Peyer's patch (tissue), 4 donors: ENCODE measurements around the gene HES5.

ENCODE experiments used
- CTCF ChIP-seq, 6 experiments: fragments of 450-650 bp in 4 of 6; fragments of 200-600 bp in 2 of 6; sonication (generic) in 1 of 6; IDR thresholded peaks; one replicate each; pipeline ENCODE4 v1.5.1; 2017 to 2019; ENCODE audit warnings: antibody characterized with exemption in 6 of 6, mild to moderate bottlenecking in 3 of 6, moderate library complexity in 1 of 6
- POLR2A ChIP-seq, 2 donors: fragments of 450-650 bp; IDR thresholded peaks; one replicate each; pipeline ENCODE4 v1.5.1; 2017; ENCODE audit warnings: antibody characterized with exemption in 2 of 2, mild to moderate bottlenecking in 2 of 2, moderate library complexity in 2 of 2

GRCh38 chr1:2494323-2494693 lies 35.8 kb downstream of the HES5 start:
- no peak for TF ChIP-seq CTCF (IDR thresholded peaks at IDR 0.05)
- no peak for TF ChIP-seq POLR2A (IDR thresholded peaks at IDR 0.05)
